HL-60 (cell line): ENCODE results near the gene NKX2-3.

Experiments used
- CTCF ChIP-seq: IDR thresholded peaks from one replicate; pipeline ENCODE4 v1.5.1; 2011; ENCODE audit warnings: low read length, control low read depth, inconsistent platforms; ENCODE audit not compliant: insufficient read depth
- GABPA ChIP-seq: IDR thresholded peaks from 2 replicates; pipeline ENCODE4 v1.6.1; 2012; ENCODE audit warnings: low read depth
- POLR2AphosphoS5 ChIP-seq: IDR thresholded peaks from 2 replicates; pipeline ENCODE4 v1.6.1; 2012; ENCODE audit warnings: low read depth
- REST ChIP-seq: IDR thresholded peaks from 2 replicates; pipeline ENCODE4 v1.6.1; 2012; ENCODE audit warnings: low read depth; ENCODE audit not compliant: insufficient replicate concordance
- SPI1 ChIP-seq: IDR thresholded peaks from 2 replicates; pipeline ENCODE4 v1.6.1; 2012; ENCODE audit warnings: low read depth, mild to moderate bottlenecking, borderline replicate concordance

- no peak for TF ChIP-seq CTCF
- no peak for TF ChIP-seq REST
- TF ChIP-seq GABPA: no peak
- no peak for TF ChIP-seq POLR2AphosphoS5
- TF ChIP-seq SPI1: no peak
Observed at GRCh38 chr10:99537989-99538917, 5.5 kb downstream of the NKX2-3 start.
